GM18498 (cell line): ENCODE data around the gene CLEC2B.
A peak's percentile ranks its signal among the peaks of the same experiment; 100 is the strongest.
"Not testable (repeated sequence)": the region's sequence is repeated elsewhere in the genome, so short reads cannot be mapped to it uniquely, and the experiment has no call there.

Experiments
- ATAC-seq: cut with Tn5 transposase; IDR thresholded peaks from one replicate; pipeline ENCODE4 v1.9.1; 2021; ENCODE audit warnings: mild to moderate bottlenecking, moderate library complexity; ENCODE audit not compliant: unreplicated experiment

The CLEC2B gene

DNA sequence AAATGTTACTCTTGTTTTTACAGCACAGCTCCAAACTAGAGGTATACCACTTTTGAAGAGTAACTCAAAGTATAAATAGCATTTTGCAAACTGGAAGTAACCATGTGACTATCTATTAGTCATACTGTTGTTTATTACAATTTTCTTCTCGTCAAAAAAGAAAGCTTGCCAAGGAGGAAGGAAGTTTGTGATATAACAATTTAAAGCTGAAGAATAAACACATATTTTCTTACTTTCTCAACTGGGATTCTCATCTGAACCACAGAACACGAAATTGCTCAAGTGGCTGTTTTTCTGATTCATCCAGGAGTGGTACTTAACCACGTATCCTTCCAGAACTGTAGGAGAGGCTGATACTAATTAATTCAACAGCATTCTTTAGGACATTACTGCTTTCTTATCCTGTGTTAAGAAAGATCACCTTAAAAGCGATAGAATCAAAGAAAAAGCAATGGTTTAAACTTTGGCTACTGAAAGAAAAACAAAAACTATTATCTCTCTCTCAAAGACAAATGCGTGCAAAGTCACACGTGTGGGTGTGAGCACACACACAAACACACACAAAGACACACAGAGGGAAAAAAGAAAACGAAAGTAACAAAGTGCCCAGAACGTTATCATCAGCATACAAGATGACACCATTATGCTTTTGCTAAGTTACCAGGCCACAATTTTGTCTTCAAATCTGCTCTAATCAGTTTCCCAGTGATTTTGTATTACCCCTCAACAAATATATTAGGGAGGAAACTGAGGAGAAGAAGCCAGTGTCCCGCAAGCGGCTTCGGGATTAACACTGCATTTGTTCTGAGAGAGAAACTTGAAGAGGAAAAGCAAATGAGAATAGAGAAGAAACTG lies at the start of gene CLEC2B:
Gene CLEC2B, minus strand, starts transcription at position 48 of the 855 bp plus-strand sequence.
- peak; percentile 66 for ATAC-seq

DNA sequence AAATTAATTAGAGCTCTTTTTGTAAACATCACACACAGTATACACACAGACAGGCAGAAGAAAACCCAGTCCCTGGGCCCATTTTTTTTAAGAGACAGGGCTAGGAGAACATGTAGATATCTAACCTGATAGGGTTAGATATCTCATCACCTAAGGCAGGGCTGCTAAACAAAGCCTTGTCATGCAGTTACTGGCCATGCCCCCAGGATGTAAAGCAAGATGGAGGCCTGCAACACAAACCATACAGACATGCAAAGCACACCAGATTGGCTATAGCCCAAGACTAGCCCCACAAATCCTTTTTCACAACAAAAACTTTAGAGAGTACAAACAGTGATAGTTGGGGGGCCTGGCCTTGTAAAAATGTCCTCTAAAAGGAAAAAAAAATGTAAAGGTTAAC lies 42.6 kb upstream of the CLEC2B start:
- ATAC-seq = no peak

DNA sequence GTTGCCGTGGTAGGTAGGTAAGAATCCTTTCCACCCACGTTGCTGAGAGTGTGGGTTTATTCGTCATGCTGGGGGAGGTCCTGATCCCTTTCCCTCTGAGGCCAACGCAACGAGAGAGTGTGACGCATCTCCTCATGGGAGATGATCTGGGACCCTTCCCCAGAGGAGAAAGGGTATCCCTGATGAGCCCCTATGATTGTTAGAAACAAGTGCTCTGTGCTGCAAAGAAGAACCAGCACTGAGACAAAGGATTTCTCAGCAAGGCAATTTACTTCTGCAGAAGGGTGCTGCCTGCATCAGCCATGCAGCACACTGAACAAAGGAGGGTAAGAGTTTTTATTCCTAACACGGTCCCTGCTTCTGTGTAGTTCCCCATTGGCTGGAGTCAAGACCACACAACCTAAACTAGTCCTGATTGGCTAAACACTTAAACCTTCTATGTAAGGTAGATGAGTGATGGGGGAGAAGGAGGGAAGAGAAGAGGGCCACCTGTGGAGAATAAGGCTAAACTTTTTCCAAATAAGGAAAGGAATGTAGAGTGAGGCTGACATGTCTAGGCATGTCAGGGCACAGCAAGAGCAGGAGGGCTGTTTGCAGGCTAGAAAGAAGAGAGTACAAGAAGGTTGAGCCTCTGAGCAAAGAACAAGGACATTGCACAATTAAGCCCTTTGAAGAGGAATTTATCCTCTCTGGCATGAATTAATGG lies 41.7 kb upstream of the CLEC2B start:
- ATAC-seq = no peak

DNA sequence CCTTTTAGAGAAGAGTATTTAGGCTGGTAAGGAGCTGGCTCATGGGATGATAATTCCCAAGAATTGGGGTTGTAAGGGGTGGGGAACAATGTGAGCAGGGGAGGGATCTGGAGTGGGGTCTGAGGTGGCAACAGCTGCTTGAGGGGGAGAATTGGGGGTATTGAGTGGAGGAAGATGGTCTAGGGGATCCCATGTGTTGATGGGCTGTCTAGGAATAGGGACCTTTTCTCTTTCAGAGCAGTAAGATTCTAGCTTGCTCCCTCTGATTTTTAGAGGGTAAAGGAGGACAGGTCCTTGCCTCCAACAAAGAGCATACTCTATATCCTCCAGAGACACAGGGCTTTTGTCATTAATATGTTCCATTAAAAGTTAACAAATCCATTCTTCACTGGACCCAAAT lies 40.6 kb upstream of the CLEC2B start:
- no peak for ATAC-seq

DNA sequence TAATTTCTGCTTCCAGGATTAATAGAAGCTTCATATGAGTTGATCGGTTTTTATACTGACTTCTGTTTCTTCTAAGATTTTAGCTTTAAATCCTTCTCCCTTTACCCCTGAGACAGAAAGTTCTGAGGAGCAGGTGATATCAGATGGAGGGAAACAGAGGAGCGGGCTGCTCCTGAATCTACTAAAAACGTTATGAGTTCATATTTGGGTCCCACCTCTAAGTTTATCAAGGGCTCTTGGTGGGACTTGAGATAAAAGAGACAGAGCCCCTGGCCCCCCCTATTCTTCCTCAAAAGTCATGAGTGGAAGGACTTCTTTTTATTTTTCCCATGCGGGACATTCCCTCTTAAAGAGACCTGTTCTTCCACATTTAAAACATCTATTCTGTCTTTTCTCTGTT lies 39.2 kb upstream of the CLEC2B start:
- ATAC-seq = no peak

DNA sequence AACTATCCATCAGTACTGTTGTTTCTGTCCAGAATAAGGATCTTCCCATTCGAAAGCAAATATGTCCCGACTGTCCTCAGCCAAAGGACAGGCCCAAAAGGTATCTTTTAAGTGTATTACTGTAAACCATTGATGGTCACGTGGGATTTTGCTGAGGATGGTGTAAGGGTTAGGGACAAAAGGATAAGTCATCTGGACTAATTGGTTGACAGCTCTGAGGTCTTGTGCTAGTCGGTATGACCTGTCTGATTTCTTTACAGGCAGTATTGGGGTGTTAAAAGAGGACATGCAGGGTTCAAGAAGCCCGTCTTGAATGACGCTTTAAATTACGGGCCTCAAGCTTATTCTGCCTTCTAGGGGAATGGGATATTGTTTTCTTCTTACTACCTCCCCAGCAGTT lies 38.6 kb upstream of the CLEC2B start:
- no peak for ATAC-seq

DNA sequence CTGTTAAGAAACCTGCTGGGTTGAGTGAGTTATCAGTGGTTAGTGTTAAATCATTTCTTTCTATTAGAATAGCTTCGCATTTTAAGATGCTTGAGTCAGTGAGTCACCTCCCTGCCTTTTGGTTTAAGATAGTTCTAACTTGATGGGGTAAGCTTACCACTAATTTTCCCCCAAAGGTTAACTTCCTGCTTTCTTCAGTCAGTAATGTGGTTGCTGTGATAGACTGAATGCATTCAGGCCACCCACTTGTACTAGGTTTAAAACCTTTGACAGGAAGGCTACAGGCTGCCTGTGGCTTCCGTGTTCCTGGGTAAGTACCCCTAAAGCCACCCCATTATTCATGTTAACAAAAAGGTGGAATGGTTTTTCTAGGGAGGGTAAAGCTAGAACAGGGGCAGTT lies 37.7 kb upstream of the CLEC2B start:
- ATAC-seq = no peak

DNA sequence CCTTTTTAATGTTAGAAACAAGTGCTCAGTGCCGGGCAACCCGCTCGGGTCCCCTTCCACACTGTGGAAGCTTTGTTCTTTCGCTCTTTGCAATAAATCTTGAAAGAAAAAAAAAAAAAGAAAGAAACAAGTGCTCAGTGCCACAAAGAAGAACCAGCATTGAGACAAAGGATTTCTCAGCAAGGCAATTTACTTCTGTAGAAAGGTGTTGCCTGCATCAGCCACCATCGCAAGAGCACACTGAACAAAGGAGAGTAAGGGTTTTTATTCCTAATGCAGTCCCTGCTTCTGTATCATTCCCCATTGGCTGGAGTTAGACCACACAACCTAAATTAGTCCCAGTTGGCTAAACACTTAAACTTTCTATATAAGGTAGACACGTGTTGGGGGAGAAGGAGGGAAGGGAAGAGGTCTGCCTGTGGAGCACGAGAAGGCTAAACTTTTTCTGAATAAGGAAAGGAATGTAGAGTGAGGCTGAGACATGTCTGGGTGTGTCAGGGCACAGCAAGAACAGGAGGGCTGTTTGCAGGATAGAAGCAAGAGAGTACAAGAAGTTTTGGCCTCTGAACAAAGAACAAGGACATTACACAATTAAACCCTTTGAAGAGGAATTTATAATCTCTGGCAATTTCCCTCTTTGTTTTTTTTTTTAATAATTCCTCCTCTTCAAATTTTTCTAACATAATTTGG lies 33.5 kb upstream of the CLEC2B start:
- no peak for ATAC-seq

DNA sequence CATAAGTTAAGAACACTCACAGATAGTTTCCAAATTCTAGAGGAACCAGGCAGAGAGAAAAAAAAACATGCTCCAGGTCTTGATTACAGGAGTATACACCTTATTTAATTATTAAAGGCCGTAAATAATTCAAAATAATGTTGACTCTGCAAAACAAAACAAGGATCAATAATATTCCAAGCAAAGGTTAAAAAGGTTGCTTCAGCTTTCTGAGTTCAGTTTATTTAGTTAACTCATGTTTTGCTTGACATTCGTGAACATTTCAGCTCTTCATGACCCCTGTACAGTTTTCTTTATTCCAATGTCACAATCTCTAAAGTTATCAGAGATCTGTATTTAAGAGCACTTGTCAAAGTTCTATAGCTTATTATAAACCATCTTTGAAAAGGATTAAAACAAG lies 31.8 kb upstream of the CLEC2B start:
- no peak for ATAC-seq

DNA sequence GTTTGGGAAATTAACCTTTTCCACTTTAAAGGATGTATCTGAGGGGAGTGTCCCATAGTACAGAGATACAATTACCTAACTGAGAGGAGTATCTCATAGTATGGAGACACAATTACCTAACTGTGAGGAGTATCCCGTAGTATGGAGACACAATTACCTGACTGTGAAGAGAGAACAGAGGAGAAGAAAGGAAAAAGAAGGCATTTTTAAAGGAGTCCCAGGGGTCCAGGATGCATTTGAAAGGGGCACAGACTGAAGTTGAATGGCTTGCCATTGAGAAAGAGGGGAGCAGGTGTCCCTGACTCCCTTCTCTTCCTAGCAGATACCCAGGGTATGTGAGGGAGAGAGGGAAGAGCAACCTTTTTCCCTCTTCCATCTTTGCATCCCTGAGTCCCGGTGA lies 30.1 kb upstream of the CLEC2B start:
- no peak for ATAC-seq

DNA sequence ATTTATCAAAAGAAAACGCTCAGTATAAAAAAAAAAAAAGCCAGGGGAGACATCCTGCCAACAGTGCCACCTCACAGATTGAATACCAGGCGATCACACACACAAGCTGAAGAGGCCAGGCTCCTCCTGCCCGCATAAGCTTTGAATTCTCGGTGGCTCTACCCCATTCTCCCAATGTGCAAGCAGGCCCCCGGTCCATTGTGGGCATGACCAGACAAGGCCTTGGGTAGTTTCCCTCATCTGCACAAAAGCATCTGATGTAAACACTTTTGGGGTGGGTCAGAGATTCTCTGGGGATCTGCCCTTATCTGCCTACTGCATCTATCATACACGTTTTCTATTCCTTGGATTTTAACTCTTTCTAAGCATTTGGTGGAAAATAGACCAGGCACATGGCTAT lies 28.4 kb upstream of the CLEC2B start:
- ATAC-seq = no peak

DNA sequence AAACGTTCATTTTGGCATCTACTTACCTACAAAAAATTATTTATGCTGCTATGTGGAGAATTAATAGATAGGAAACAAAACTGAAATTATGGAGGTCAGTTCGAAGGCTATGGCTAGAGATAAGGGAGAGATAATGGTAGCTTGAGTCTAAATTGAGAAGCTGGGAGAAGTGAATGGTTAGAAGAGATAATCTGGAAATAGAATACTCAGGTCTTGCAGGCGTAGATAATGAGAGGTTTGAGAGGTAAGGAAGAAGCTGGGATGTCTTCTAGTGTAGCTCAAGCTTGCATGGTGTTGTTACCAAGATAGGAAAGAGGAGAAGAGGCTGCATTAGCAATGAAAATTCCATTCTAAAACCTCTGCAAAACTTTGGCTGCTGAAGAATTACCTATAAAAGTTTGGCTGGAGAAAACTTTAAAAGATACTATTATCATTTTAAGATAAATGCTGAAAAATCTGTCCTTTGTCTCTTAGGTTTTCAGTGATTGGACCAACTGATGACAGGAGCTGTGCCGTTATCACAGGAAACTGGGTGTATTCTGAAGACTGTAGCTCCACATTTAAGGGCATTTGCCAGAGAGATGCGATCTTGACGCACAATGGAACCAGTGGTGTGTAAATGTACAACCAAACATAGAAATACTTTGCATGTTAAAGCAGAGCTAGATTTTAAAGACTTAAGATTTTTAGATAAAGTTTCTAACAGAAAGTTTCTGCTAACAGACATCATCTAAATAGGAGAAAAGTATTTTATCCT lies 26.2 kb upstream of the CLEC2B start:
- ATAC-seq = no peak

DNA sequence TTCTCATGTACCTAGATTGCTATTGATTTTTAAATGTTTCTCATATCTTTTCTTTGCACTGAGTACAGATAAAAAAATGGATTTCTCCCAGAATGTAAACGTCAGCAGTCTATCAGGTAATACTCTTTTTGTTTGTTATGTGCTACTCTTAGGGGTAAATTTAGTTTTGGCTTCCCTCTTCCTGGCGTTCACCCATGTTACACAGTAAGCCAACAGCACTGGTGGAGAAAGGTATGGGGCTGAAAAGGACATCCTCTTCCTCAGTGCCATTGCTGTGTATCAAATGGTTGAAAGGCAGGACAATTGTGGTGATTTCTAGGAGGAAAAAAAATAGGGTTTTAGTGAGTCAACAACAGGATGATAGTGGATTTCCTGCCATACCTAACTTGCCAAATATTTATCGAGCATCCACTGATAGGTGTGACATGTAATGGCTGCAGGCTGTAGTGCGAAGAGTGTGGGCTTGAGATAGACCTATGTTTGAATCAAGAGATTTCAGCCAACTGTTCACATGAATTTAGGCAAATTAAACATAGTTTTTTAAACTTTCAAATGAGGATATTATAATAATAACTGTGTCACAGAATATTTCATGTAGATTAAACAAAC lies 19.6 kb upstream of the CLEC2B start:
- no peak for ATAC-seq

DNA sequence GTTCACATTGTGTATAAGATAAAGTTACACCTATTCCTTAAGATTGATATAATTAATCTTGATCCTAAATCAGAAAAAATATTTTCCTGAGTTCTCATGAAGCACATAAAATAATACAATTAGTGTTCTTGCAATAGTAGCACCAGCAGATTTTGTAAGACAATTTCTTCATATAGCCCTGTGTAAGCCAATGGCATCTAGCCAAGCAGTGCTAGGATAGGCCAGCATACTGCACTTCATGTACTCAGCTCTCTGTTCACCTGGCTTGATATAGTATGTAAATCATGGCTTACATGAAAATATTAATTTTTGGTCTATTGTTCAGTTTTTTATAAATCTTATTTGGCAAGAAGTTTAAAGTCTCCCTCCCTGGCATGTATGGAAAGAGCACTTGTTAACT lies 14.0 kb upstream of the CLEC2B start:
- ATAC-seq = no peak

DNA sequence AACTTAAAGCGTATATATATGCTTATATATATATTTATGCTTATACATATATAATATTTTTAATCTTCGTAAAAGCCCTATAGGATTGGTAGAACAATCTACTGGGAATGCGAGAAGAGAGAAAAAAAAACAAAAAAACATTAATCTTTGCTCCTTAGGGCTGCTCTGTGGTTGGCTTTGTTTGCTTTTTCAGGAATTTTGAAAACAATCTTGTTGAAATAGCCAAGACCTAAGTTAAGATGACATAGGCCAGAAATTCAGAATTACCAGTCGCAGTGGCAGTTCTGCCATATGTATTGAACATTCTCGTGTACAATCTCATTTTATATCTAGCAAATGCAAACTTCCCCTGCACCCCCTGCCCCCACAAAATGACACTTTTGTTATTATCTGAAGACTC lies 12.8 kb upstream of the CLEC2B start:
- no peak for ATAC-seq

DNA sequence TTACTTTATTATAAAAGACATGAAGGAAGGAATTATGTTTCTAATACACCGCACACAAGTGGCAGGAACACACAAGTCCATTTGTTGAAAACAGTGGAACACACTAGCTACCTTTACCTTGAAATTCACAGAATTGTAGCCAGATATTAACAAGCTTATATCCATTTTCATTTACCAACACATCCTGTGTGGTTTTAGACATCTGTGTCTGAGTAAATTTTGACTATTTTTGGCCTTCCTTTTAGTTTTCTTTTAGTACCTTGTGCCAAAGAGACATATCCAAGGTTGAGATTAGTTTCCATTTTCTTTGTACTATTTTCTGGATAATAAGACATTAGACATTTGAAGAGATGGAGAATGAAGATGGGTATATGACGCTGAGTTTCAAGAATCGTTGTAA lies 12.1 kb upstream of the CLEC2B start, which contains the start of gene KLRF2:
Gene KLRF2, plus strand, starts transcription at position 244 of the 400 bp plus-strand sequence. Its CDS starts 107 bp downstream, at position 351.
- ATAC-seq = no peak

DNA sequence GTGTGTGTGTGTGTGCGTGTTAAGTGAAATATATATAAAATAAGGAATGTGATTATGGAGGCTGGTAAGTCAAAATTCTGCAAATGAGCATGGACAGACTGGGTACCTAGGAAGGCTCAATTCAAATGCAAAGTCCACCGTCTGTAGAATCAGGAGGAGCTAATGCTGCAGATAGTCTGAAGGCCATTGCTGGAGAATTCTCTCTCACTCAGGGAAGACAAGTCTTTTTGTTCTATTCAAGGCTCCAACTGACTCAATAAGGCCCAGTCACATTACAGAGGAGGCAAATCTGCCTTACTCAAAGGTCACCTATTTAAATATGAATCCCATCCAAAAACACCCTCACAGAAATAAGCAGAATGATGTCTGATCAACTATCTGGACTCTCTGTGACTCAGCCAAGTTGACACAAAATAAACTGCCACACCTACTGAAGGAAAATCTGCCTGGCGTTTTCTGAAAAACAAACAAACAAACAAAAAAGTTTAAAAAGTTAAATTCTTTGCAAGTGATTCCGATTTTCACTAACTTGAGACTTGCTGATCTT lies 11.5 kb upstream of the CLEC2B start:
- ATAC-seq = no peak

DNA sequence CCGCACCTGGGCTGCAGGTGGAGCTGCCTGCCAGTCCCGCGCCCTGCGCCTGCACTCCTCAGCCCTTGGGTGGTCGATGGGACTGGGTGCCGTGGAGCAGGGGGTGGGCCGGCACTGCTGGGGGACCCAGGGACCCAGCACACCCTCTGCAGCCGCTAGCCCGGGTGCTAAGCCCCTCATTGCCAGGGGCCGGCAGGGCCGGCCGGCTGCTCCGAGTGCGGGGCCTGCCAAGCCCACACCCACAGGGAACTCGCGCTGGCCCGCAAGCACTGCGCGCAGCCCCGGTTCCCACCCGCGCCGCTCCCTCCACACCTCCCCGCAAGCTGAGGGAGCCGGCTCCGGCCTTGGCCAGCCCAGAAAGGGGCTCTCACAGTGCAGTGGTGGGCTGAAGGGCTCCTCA lies 7.0 kb upstream of the CLEC2B start:
- not testable (repeated sequence) for ATAC-seq

DNA sequence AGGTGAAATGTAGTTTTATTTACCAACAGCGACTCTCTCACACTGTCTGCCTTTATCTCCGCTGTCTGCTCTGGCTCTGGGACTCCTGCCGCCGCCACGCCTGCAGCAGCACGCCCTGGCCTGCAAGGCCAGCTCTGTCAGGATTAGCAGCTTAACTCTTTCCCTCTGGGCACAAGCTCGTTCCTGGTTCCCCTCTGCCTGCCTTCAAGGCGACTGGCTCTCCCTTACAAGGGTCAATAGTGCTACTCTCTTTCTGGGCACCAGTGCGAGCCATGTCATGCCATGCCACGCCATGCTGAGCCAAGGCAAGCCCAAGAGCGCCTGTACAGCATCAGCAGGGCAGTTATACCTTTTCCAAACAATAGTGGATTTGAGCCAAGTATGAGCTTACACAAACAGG lies 3.6 kb upstream of the CLEC2B start:
- ATAC-seq = no peak

DNA sequence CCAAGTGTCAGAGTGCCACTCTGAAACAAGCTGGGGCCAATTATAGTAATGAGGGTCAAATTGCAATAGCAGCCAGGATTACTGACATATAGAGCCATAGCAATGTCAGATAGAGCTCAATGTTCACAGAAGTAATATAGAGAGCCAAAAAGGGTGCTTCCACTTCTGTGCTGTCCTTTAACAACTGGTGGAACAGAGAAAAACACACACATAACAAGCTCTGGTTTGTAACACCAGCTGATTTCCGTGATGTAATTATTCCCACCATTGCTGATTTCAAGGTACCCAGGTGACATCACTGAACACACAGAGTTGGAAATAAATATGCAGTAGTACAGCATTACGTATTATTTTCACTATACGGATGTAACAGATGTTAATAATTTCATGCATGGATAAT lies 3.0 kb upstream of the CLEC2B start:
- ATAC-seq = no peak
